Breast epithelium (tissue), 4 donors: Measurements from ENCODE around the gene RNF220. TPM values are rescaled to one million over a fixed set of nuclear protein-coding genes. Genes with fewer than 3 reads are reported as not detected.

Source experiments
- DNase-seq, 2 donors: peaks; one replicate each; pipeline ENCODE4 v3.0.0-alpha.2; 2019; ENCODE audit warnings: low spot score in 2 of 2
- H3K27ac ChIP-seq, 2 donors: fragments of 200-600 bp; sonication (generic) in 1 of 2; one replicate each; pipeline ENCODE4 v1.5.1; 2016 to 2019; ENCODE audit warnings: mild to moderate bottlenecking in 1 of 2
- H3K27me3 ChIP-seq, 2 donors: fragments of 200-600 bp; sonication (generic) in 1 of 2; one replicate each; pipeline versions ENCODE4 v1.5.1 to v1.6.0; 2017 to 2019; ENCODE audit warnings: control low read depth in 1 of 2, mild to moderate bottlenecking in 1 of 2
- H3K36me3 ChIP-seq: fragments of 200-600 bp; one replicate; pipeline ENCODE4 v1.5.1; 2019
- H3K4me1 ChIP-seq, 2 donors: fragments of 200-600 bp; sonication (generic); one replicate each; pipeline ENCODE4 v1.5.1; 2016 to 2019; ENCODE audit warnings: control low read depth in 1 of 2
- H3K4me3 ChIP-seq, 3 donors: fragments of 200-600 bp; sonication (generic); 1 replicate in 2 of 3; 2 replicates in 1 of 3; pipeline ENCODE4 v1.5.1; 2016 to 2019; ENCODE audit warnings: mild to moderate bottlenecking in 3 of 3, moderate library complexity in 2 of 3
- H3K9me3 ChIP-seq, 2 donors: fragments of 200-600 bp; sonication (generic) in 1 of 2; one replicate each; pipeline ENCODE4 v1.5.1; 2016 to 2019; ENCODE audit warnings: control low read depth in 1 of 2
- POLR2A ChIP-seq: fragments of 450-650 bp; IDR thresholded peaks from one replicate; pipeline ENCODE4 v1.6.1; 2016; ENCODE audit warnings: antibody characterized with exemption, mild to moderate bottlenecking, moderate library complexity
- POLR2AphosphoS5 ChIP-seq, 3 donors: sonication (generic); formaldehyde crosslinking; IDR thresholded peaks; one replicate each; pipeline ENCODE4 v1.6.1; 2017; ENCODE audit warnings: antibody characterized with exemption in 3 of 3
- intact Hi-C: fragments of 100-400 bp; cut with DNase I; formaldehyde crosslinking; loops from one replicate; pipeline ENCODE4 v1.15.1; 2023; ENCODE audit warnings: low total_unique reads
- total RNA-seq, 3 donors: library from RNA; depleted of rRNA; stranded (reverse); fragments of >200 nt; gene quantifications; one replicate each; pipeline ENCODE4 v1.1.0, GENCODE V29; 2016
- TF ChIP-seq, protein P1 (sequence below), 3 donors: fragments of 450-650 bp; IDR thresholded peaks; one replicate each; pipeline ENCODE4 v1.5.1; 2016 to 2017; ENCODE audit warnings: antibody characterized with exemption in 3 of 3, mild to moderate bottlenecking in 3 of 3, moderate library complexity in 3 of 3

RNF220 gene
- total RNA-seq, 3 donors from 2014 or later = 90.4 to 110 (median 93.4) TPM

DNA sequence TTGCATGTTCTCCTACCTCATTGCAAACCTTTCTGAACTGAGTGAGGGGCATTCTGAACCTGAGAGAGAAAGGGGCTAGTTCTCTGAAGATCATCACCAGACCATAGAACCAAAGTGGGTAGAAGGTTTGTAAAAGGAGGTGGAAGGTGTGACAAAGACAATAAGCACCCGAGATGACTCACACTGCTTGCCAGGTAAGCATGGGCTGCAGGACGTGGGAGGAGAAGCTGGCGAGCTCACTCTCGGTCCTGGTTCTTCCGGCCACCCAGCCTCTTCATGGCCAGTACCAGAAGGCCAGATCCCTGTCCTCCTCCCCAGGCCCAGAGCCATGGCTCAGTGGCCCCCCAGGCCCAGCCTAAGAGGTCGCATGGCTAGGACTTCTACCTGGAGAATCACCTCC is 140.9 kb downstream of the RNF220 start:
- no peaks in the 10 kb centered on the region for H3K4me1 ChIP-seq
- no peaks in the 10 kb centered on the region for H3K9me3 ChIP-seq
- peaks cover 0 to 11% of the 10 kb centered on the region in 2 donors for H3K27me3 ChIP-seq
- DNase-seq = no peak
- intact Hi-C loops = no loop called here
- no peak overlapping the region for H3K4me3 ChIP-seq
- no peak overlapping the region for H3K27ac ChIP-seq
- H3K36me3 ChIP-seq = no peaks in the 10 kb centered on the region
- no peak for TF ChIP-seq POLR2AphosphoS5 (IDR thresholded peaks at IDR 0.05)
- TF ChIP-seq, protein P1, sequence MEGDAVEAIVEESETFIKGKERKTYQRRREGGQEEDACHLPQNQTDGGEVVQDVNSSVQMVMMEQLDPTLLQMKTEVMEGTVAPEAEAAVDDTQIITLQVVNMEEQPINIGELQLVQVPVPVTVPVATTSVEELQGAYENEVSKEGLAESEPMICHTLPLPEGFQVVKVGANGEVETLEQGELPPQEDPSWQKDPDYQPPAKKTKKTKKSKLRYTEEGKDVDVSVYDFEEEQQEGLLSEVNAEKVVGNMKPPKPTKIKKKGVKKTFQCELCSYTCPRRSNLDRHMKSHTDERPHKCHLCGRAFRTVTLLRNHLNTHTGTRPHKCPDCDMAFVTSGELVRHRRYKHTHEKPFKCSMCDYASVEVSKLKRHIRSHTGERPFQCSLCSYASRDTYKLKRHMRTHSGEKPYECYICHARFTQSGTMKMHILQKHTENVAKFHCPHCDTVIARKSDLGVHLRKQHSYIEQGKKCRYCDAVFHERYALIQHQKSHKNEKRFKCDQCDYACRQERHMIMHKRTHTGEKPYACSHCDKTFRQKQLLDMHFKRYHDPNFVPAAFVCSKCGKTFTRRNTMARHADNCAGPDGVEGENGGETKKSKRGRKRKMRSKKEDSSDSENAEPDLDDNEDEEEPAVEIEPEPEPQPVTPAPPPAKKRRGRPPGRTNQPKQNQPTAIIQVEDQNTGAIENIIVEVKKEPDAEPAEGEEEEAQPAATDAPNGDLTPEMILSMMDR (IDR thresholded peaks at IDR 0.05) = no peak
- no peak for TF ChIP-seq POLR2A

- Histone ChIP-seq H3K27me3 (peaks cover 0 to 11% of the 10 kb centered on the region in 2 donors), H3K4me3 (no peak overlapping the region), H3K36me3 (no peaks in the 10 kb centered on the region), H3K4me1 (no peaks in the 10 kb centered on the region), H3K9me3 (no peaks in the 10 kb centered on the region), H3K27ac (no peak overlapping the region)
- intact Hi-C loops = no loop called here
- DNase-seq = no peak
- TF ChIP-seq POLR2AphosphoS5 (IDR thresholded peaks at IDR 0.05) = no peak
- TF ChIP-seq POLR2A = no peak
- TF ChIP-seq, protein P1 (IDR thresholded peaks at IDR 0.05) = no peak
These were observed 141.5 kb downstream of the RNF220 start for GRCh38 chr1:44546403-44547053.

DNA sequence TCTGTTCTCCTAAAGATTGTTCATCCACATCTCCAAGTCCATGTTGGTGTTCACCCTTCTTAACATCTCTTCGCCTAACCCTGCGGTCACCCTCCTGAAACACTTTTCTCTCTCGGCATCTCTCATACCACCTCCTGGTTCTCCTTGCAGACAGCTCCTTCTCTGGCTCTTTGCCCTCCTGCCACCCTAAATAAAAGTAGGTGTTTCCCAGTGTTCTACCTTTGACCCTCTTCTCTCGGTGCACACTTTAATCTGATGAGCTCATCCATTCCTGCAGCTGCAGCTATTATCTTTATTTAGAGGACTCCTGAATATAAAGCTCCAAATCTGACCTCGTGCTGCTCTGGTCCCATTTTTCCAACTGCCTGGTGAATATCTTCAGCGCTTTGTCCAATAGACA is 142.3 kb downstream of the RNF220 start:
- Histone ChIP-seq H3K4me1 (no peaks in the 10 kb centered on the region), H3K27me3 (peaks cover 0 to 11% of the 10 kb centered on the region in 2 donors), H3K27ac (no peak overlapping the region), H3K36me3 (no peaks in the 10 kb centered on the region), H3K4me3 (no peak overlapping the region), H3K9me3 (no peaks in the 10 kb centered on the region)
- DNase-seq = no peak
- TF ChIP-seq POLR2AphosphoS5 (IDR thresholded peaks at IDR 0.05) (no peak), POLR2A (no peak)
- TF ChIP-seq, protein P1 (IDR thresholded peaks at IDR 0.05) = no peak
- intact Hi-C loops = no loop called here

GRCh38 chr1:44547837-44548236 is 142.8 kb downstream of the RNF220 start:
- no peaks in the 10 kb centered on the region for H3K9me3 ChIP-seq
- no peaks in the 10 kb centered on the region for H3K4me1 ChIP-seq
- no peaks in the 10 kb centered on the region for H3K36me3 ChIP-seq
- intact Hi-C loops = no loop called here
- TF ChIP-seq POLR2AphosphoS5 (IDR thresholded peaks at IDR 0.05) (no peak), POLR2A (no peak)
- TF ChIP-seq, protein P1 (IDR thresholded peaks at IDR 0.05) = no peak
- H3K27me3 ChIP-seq = peaks cover 0 to 11% of the 10 kb centered on the region in 2 donors
- no peak overlapping the region for H3K27ac ChIP-seq
- DNase-seq = no peak
- H3K4me3 ChIP-seq = no peak overlapping the region

DNA sequence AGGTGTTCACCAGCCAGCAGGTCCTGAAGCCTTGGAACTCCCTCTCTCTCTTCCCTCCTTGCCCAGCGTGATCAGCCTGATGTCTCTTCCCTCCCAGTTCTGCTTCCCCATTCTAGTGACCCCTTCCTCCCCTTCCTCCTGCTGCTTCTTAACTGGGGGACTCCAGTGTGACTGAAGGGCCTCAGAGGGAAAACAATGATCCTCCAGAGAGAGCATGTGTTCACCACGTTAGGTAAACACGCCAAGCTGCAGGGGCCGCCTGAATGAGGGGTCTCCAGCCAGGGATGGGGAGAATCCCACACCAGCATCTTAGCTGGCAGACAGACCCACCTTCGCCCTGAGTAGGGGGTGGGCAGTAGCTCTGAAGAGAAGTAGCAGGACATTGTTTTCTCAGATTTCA is 144.5 kb downstream of the RNF220 start:
- TF ChIP-seq POLR2AphosphoS5 (IDR thresholded peaks at IDR 0.05) (no peak), POLR2A (no peak)
- TF ChIP-seq, protein P1 (IDR thresholded peaks at IDR 0.05) = no peak
- H3K9me3 ChIP-seq = no peaks in the 10 kb centered on the region
- H3K36me3 ChIP-seq = no peaks in the 10 kb centered on the region
- H3K27me3 ChIP-seq = peaks cover 0 to 4% of the 10 kb centered on the region in 2 donors
- H3K4me1 ChIP-seq = no peaks in the 10 kb centered on the region
- H3K4me3 ChIP-seq = no peak overlapping the region
- intact Hi-C loops = no loop called here
- no peak overlapping the region for H3K27ac ChIP-seq
- DNase-seq = no peak
